Sigmoid colon (tissue), 7 donors: ENCODE data around the gene CXCL6. TPM values are rescaled to one million over a fixed set of nuclear protein-coding genes. Genes with fewer than 3 reads are reported as not detected.

ENCODE experiments used
- DNase-seq: peaks from one replicate; pipeline ENCODE4 v3.0.0-alpha.2; 2019
- H3K27ac ChIP-seq, 4 donors: fragments of 200-600 bp; sonication (generic); one replicate each; pipeline ENCODE4 v1.5.1; 2016 to 2019; ENCODE audit warnings: mild to moderate bottlenecking in 1 of 4
- H3K27me3 ChIP-seq, 3 donors: fragments of 200-600 bp; sonication (generic); one replicate each; pipeline ENCODE4 v1.5.1; 2019; ENCODE audit warnings: mild to moderate bottlenecking in 1 of 3
- H3K36me3 ChIP-seq, 4 donors: fragments of 200-600 bp; sonication (generic); one replicate each; pipeline ENCODE4 v1.5.1; 2016 to 2019
- H3K4me1 ChIP-seq, 4 donors: fragments of 200-600 bp; sonication (generic); one replicate each; pipeline ENCODE4 v1.5.1; 2017 to 2019
- H3K4me3 ChIP-seq, 4 donors: fragments of 200-600 bp; sonication (generic); one replicate each; pipeline ENCODE4 v1.5.1; 2017 to 2019; ENCODE audit warnings: mild to moderate bottlenecking in 2 of 4, moderate library complexity in 1 of 4
- H3K9me3 ChIP-seq, 4 donors: fragments of 200-600 bp in 3 of 4; sonication (generic) in 3 of 4; one replicate each; pipeline versions ENCODE4 v1.5.1 to v1.6.1; 2013 to 2019
- CTCF ChIP-seq, 4 experiments: fragments of 450-650 bp in 3 of 4; fragments of 200-600 bp in 1 of 4; IDR thresholded peaks; one replicate each; pipeline ENCODE4 v1.5.1; 2016 to 2019; ENCODE audit warnings: antibody characterized with exemption in 4 of 4, mild to moderate bottlenecking in 3 of 4, moderate library complexity in 2 of 4
- EP300 ChIP-seq, 4 donors: sonication (generic); formaldehyde crosslinking; IDR thresholded peaks; one replicate each; pipeline ENCODE4 v1.6.1; 2017; ENCODE audit warnings: antibody characterized with exemption in 4 of 4
- POLR2A ChIP-seq, 2 donors: fragments of 450-650 bp; IDR thresholded peaks; one replicate each; pipeline ENCODE4 v1.6.1; 2016; ENCODE audit warnings: antibody characterized with exemption in 2 of 2, mild to moderate bottlenecking in 2 of 2, moderate library complexity in 2 of 2
- POLR2AphosphoS5 ChIP-seq, 4 donors: sonication (generic); formaldehyde crosslinking; IDR thresholded peaks; one replicate each; pipeline ENCODE4 v1.6.1; 2017; ENCODE audit warnings: antibody characterized with exemption in 4 of 4
- WGBS, 2 donors: extraction: QIAGEN DNeasy Blood & Tissue Kit; methylation state at CpG; one replicate each; pipeline ENCODE4 v1.1.7; 2013; 5-methylcytosine and 5-hydroxymethylcytosine counted together
- intact Hi-C: fragments of 100-400 bp; cut with DNase I; formaldehyde crosslinking; loops from one replicate; pipeline ENCODE4 v1.15.1; 2023
- polyA plus RNA-seq, 3 donors: library from polyadenylated mRNA; stranded (reverse); fragments of 200-250 nt; gene quantifications; one replicate each; pipeline ENCODE4 v1.2.3, GENCODE V29; 2013
- total RNA-seq, 4 donors: library from RNA; depleted of rRNA; stranded (reverse); fragments of >200 nt; gene quantifications; one replicate each; pipeline ENCODE4 v1.1.0, GENCODE V29; 2016
- donor health status: healthy with polysubstance abuse.
- donor health status: Bipolar disorder and iron deficiency.
- donor health status: healthy.

The CXCL6 gene
- total and polyA plus RNA-seq, 7 donors = 0.33 to 9.6 (median 0.95) TPM; not detected in 2

GRCh38 chr4:73815145-73815544, 21.3 kb upstream of the CXCL6 start:
- Histone ChIP-seq H3K9me3 (no peaks in the 10 kb centered on the region), H3K4me1 (no peaks in the 10 kb centered on the region), H3K4me3 (no peak overlapping the region), H3K27ac (no peak overlapping the region), H3K27me3 (no peaks in the 10 kb centered on the region), H3K36me3 (no peaks in the 10 kb centered on the region)
- intact Hi-C loops = no loop called here
- 63 to 67% methylated on average over 1 of the region's 1 CpG for WGBS, 2 donors
- TF ChIP-seq CTCF (IDR thresholded peaks at IDR 0.05) (no peak), POLR2A (IDR thresholded peaks at IDR 0.05) (no peak), POLR2AphosphoS5 (IDR thresholded peaks at IDR 0.05) (no peak), EP300 (IDR thresholded peaks at IDR 0.05) (no peak)
- no peak for DNase-seq

DNA sequence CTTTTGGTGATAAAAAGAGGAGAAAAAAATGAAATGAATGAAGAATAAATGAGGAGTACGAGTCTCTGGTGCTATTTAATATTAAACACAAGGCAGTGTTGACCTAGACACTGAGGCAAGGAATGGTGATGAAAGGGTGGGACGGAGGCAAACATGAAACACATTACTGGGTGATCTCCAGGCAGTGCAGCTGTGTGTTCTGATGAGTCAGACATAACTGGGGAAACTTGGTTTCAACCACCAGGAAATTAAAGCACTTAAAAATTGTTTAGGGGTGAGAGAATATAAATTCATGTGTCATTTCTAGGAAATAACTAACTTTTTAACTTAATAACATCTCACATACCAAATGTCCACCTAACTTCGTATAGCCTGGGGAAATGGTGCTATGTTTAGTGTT, 19.7 kb upstream of the CXCL6 start:
- Histone ChIP-seq H3K36me3 (no peaks in the 10 kb centered on the region), H3K9me3 (no peaks in the 10 kb centered on the region), H3K27me3 (no peaks in the 10 kb centered on the region), H3K4me1 (no peaks in the 10 kb centered on the region), H3K27ac (no peak overlapping the region), H3K4me3 (no peak overlapping the region)
- TF ChIP-seq POLR2AphosphoS5 (IDR thresholded peaks at IDR 0.05) = no peak
- TF ChIP-seq CTCF (IDR thresholded peaks at IDR 0.05) = no peak
- TF ChIP-seq POLR2A (IDR thresholded peaks at IDR 0.05) = no peak
- TF ChIP-seq EP300 (IDR thresholded peaks at IDR 0.05) = no peak
- no peak for DNase-seq
- intact Hi-C loops = no loop called here
- 49 to 64% methylated on average over 3 of the region's 3 CpGs for WGBS, 2 donors

GRCh38 chr4:73817341-73817740, 19.1 kb upstream of the CXCL6 start:
- Histone ChIP-seq H3K27me3 (no peaks in the 10 kb centered on the region), H3K4me1 (no peaks in the 10 kb centered on the region), H3K4me3 (no peak overlapping the region), H3K9me3 (no peaks in the 10 kb centered on the region), H3K36me3 (no peaks in the 10 kb centered on the region), H3K27ac (no peak overlapping the region)
- intact Hi-C loops = no loop called here
- TF ChIP-seq POLR2AphosphoS5 (IDR thresholded peaks at IDR 0.05) (no peak), CTCF (IDR thresholded peaks at IDR 0.05) (no peak), EP300 (IDR thresholded peaks at IDR 0.05) (no peak), POLR2A (IDR thresholded peaks at IDR 0.05) (no peak)
- DNase-seq = no peak
- 88 to 95% methylated on average over 1 of the region's 1 CpG for WGBS, 2 donors

GRCh38 chr4:73821325-73821724, 15.2 kb upstream of the CXCL6 start:
- no peak for DNase-seq
- Histone ChIP-seq H3K9me3 (no peaks in the 10 kb centered on the region), H3K27me3 (no peaks in the 10 kb centered on the region), H3K4me3 (no peak overlapping the region), H3K27ac (no peak overlapping the region), H3K4me1 (no peaks in the 10 kb centered on the region), H3K36me3 (no peaks in the 10 kb centered on the region)
- intact Hi-C loops = no loop called here
- WGBS, 2 donors = 90 to 93% methylated on average over 4 of the region's 4 CpGs
- TF ChIP-seq CTCF (IDR thresholded peaks at IDR 0.05) (no peak), POLR2AphosphoS5 (IDR thresholded peaks at IDR 0.05) (no peak), POLR2A (IDR thresholded peaks at IDR 0.05) (no peak), EP300 (IDR thresholded peaks at IDR 0.05) (no peak)

DNA sequence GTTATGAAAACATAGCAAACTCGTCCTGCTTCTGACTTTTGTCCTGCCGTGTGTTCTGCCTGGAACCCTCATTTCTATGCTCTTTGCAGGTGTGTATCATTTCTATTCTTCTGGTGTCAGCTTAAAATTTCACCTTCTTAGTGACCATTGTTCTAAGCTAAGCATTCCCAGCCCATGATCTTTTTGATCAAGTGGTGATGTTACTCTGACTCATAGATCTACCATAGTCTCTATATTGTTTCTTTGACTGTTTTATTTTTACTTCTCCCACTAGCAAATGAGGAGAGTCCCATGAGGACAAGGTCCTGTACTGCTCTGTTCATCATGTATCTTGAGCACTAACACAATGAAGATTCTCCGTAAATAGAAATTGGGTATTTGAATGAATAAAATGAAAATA, 14.1 kb upstream of the CXCL6 start:
- intact Hi-C loops = no loop called here
- no peak for DNase-seq
- TF ChIP-seq POLR2A (IDR thresholded peaks at IDR 0.05) = no peak
- no peak for TF ChIP-seq CTCF (IDR thresholded peaks at IDR 0.05)
- no peak for TF ChIP-seq POLR2AphosphoS5 (IDR thresholded peaks at IDR 0.05)
- no peak for TF ChIP-seq EP300 (IDR thresholded peaks at IDR 0.05)
- Histone ChIP-seq H3K27me3 (no peaks in the 10 kb centered on the region), H3K4me3 (no peak overlapping the region), H3K27ac (no peak overlapping the region), H3K36me3 (no peaks in the 10 kb centered on the region), H3K9me3 (no peaks in the 10 kb centered on the region), H3K4me1 (no peaks in the 10 kb centered on the region)
- 87% methylated on average over 3 of the region's 3 CpGs for WGBS, 2 donors
